A673 (cell line): ENCODE measurements around the gene RABGAP1L. TPM values are rescaled to one million over a fixed set of nuclear protein-coding genes. Genes with fewer than 3 reads are reported as not detected.

ENCODE experiments used
- BruUV-seq: library from RNA; stranded (reverse); fragments of 400-500 nt; replicated peaks from 2 replicates; lab custom pipeline; 2021; lab: Mats Ljungman, UMichigan
- CTCF ChIA-PET: fragments of 300-600 bp; sonication (Branson Sonifier 250); formaldehyde crosslinking; loops from one replicate; lab custom pipeline; 2022; ENCODE audit warnings: antibody characterized with exemption; lab: Charles Lee
- POLR2A ChIA-PET: fragments of 300-600 bp; sonication (Branson Sonifier 250); formaldehyde crosslinking; loops from one replicate; lab custom pipeline; 2022; ENCODE audit warnings: antibody characterized with exemption; ENCODE audit not compliant: low non-redundant PET; lab: Charles Lee
- DNase-seq: peaks from one replicate; pipeline ENCODE4 v3.0.0-alpha.2; 2015; ENCODE audit warnings: low spot score
- H3K27ac ChIP-seq: fragments of 200-600 bp; sonication (generic); 2 replicates; pipeline ENCODE4 v1.5.1; 2016; ENCODE audit warnings: mixed run types, low read depth, mild to moderate bottlenecking, mixed read lengths, antibody characterized with exemption, low read length; ENCODE audit not compliant: poor library complexity, severe bottlenecking
- H3K27me3 ChIP-seq: fragments of 200-600 bp; sonication (generic); replicated peaks from 2 replicates; pipeline ENCODE4 v1.6.1; 2017; ENCODE audit warnings: mixed run types, low read depth, mild to moderate bottlenecking, mixed read lengths, antibody characterized with exemption, low read length; ENCODE audit not compliant: insufficient read depth, poor library complexity
- H3K36me3 ChIP-seq: fragments of 200-600 bp; sonication (generic); 2 replicates; pipeline ENCODE4 v1.6.1; 2016; ENCODE audit warnings: mixed run types, mild to moderate bottlenecking, mixed read lengths, antibody characterized with exemption, low read length; ENCODE audit not compliant: insufficient read depth, poor library complexity, severe bottlenecking
- H3K4me1 ChIP-seq: fragments of 200-600 bp; sonication (generic); 2 replicates; pipeline ENCODE4 v1.6.1; 2017; ENCODE audit warnings: mixed run types, mild to moderate bottlenecking, mixed read lengths, antibody characterized with exemption, low read length; ENCODE audit not compliant: insufficient read depth, poor library complexity, severe bottlenecking
- H3K4me3 ChIP-seq: fragments of 200-600 bp; sonication (generic); 2 replicates; pipeline ENCODE4 v1.5.1; 2016; ENCODE audit warnings: low read depth, mixed run types, mild to moderate bottlenecking, mixed read lengths, low read length; ENCODE audit not compliant: poor library complexity, severe bottlenecking
- H3K9me3 ChIP-seq: fragments of 200-600 bp; sonication (generic); 2 replicates; pipeline ENCODE4 v1.6.1; 2016; ENCODE audit warnings: mixed run types, low read depth, mild to moderate bottlenecking, mixed read lengths, antibody characterized with exemption, low read length; ENCODE audit not compliant: poor library complexity, severe bottlenecking
- EZH2 ChIP-seq: fragments of 200-600 bp; sonication (generic); IDR thresholded peaks from 2 replicates; pipeline ENCODE4 v1.6.1; 2017; ENCODE audit warnings: borderline replicate concordance, low read depth, mild to moderate bottlenecking, mixed read lengths, antibody characterized with exemption, low read length; ENCODE audit not compliant: poor library complexity, severe bottlenecking
- intact Hi-C: fragments of 100-400 bp; cut with micrococcal nuclease; formaldehyde crosslinking; loops from one replicate; pipeline ENCODE4 v1.10.0; 2022; ENCODE audit not compliant: unreplicated experiment
- total RNA-seq: library from RNA; stranded (reverse); gene quantifications from 2 replicates; pipeline ENCODE4 v1.2.3, GENCODE V29; 2021
- TF ChIP-seq, protein P1 (sequence below): fragments of 300-800, 200-600 bp; sonication (generic); conservative IDR thresholded peaks from 2 replicates; pipeline ENCODE4 v1.5.1; 2017; ENCODE audit warnings: low read depth, mild to moderate bottlenecking, antibody characterized with exemption, low read length, moderate library complexity, mixed read lengths

The RABGAP1L gene
- total RNA-seq, 1 experiment from 2014 or later = 19.3 TPM

DNA sequence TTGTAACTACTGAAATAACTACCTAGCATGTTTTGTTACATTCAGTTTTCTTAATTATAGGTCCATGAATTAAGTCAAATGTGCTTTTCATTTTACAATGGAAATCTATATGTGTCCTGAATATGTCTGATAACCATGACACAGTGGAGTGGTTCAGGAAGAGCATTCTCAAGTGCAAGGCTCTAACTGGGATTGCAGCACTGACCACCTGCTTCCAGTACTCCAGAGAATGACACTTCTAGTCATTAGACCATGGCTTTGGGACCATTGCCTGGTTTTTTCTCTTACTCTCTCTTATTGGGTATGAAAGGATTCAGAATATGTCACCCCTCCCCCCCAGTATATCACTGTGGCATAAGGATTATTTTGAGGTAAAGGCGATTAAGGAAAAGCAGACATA lies 635.5 kb downstream of the RABGAP1L start:
- intact Hi-C loops = no loop called here
- no TSS peak for BruUV-seq
- no peak for DNase-seq
- Histone ChIP-seq H3K36me3 (no peaks in the 10 kb centered on the region), H3K4me3 (no peak overlapping the region), H3K27me3 (no peaks in the 10 kb centered on the region), H3K9me3 (no peaks in the 10 kb centered on the region), H3K27ac (no peak overlapping the region), H3K4me1 (peaks cover 27% of the 10 kb centered on the region)
- CTCF ChIA-PET = no interaction called here
- POLR2A ChIA-PET = no interaction called here
- TF ChIP-seq EZH2 = no peak
- TF ChIP-seq, protein P1, sequence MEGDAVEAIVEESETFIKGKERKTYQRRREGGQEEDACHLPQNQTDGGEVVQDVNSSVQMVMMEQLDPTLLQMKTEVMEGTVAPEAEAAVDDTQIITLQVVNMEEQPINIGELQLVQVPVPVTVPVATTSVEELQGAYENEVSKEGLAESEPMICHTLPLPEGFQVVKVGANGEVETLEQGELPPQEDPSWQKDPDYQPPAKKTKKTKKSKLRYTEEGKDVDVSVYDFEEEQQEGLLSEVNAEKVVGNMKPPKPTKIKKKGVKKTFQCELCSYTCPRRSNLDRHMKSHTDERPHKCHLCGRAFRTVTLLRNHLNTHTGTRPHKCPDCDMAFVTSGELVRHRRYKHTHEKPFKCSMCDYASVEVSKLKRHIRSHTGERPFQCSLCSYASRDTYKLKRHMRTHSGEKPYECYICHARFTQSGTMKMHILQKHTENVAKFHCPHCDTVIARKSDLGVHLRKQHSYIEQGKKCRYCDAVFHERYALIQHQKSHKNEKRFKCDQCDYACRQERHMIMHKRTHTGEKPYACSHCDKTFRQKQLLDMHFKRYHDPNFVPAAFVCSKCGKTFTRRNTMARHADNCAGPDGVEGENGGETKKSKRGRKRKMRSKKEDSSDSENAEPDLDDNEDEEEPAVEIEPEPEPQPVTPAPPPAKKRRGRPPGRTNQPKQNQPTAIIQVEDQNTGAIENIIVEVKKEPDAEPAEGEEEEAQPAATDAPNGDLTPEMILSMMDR = no peak

DNA sequence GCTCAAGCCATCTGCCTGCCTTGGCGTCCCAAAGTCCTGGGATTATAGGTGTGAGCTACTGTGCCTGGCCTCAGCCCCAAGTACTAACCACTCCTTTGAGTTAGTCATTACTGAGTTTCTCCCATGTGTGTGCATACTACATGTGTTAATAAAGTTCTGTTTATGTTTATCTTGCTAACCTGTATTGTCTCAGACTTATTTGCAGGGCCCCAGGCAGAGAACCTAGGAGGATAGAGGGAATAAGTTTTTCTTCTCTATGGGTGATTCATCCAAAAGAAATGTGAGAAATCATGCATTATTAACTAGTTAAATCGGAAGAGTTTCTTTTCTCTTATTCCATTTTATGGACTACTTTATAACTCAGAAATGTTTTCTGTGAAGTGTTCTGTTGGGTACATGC lies 636.5 kb downstream of the RABGAP1L start:
- ChIA-PET CTCF (no interaction called here), POLR2A (no interaction called here)
- H3K4me1 ChIP-seq = peaks cover 34% of the 10 kb centered on the region

DNA sequence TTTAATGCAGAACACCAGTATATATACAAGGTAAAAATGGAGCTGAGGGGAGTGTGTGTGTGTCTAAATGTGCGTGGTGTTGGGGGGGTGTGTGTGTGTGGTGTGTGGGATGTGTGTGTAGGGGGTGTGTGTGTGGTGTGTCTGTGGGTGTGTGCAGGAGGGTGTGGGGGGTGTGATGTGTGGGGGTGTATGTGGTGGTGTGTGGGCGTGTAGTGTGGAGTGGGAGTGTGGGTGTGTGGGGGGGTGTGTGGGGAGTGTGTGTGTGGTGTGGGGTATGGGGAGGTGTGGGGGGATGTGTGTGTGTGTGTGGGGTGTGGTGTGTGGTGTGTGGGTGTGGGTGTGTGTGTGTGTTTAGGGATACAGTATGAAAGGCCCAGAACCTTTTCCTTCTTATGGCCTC lies 638.1 kb downstream of the RABGAP1L start:
- BruUV-seq = no TSS peak
- TF ChIP-seq, protein P1 = no peak
- no peak for TF ChIP-seq EZH2
- POLR2A ChIA-PET = no interaction called here
- CTCF ChIA-PET = no interaction called here
- Histone ChIP-seq H3K9me3 (no peaks in the 10 kb centered on the region), H3K27me3 (no peaks in the 10 kb centered on the region), H3K4me1 (peaks cover 22% of the 10 kb centered on the region), H3K4me3 (no peak overlapping the region), H3K36me3 (no peaks in the 10 kb centered on the region), H3K27ac (no peak overlapping the region)
- DNase-seq = no peak
- intact Hi-C loops = no loop called here

More for the DNA sequence above, 636.5 kb downstream of the RABGAP1L start:
- Histone ChIP-seq H3K27me3 (no peaks in the 10 kb centered on the region), H3K9me3 (no peaks in the 10 kb centered on the region), H3K27ac (peak overlapping the region; percentile 20), H3K36me3 (no peaks in the 10 kb centered on the region), H3K4me3 (no peak overlapping the region)
- DNase-seq = peak; percentile 65
- intact Hi-C loops = no loop called here
- no TSS peak for BruUV-seq
- TF ChIP-seq, protein P1 = no peak
- TF ChIP-seq EZH2 = no peak
